HG03280 (cell line): ENCODE results near the gene MYLK.

ENCODE experiments used
- ATAC-seq: cut with Tn5 transposase; IDR thresholded peaks from one replicate; pipeline ENCODE4 v1.9.1; 2021; ENCODE audit warnings: mild to moderate bottlenecking, moderate library complexity; ENCODE audit not compliant: unreplicated experiment

Gene MYLK

GRCh38 chr3:123798550-123798949 is 85.6 kb downstream of the MYLK start:
- ATAC-seq = no peak

GRCh38 chr3:123795471-123796251 is 88.5 kb downstream of the MYLK start:
- ATAC-seq = no peak

DNA sequence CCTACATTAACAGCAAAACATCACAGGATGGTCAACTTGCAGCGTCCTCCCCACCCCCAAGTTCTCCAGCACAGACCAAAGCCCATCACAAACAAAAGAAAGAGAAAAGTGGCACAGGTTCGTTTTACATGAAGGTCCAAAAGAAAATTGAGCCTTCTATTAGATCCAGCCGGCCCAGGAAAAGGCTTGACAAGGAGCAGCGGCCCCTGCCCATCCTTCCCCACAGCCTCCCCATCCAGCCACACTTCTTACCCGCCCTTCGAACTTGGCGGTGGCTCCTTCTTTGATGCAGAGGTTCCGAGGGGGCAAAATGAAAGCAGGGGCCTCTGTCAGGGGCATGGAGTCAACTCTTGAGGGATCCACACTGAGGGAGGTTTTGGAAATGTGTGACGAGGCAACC is 90.7 kb downstream of the MYLK start:
- no peak for ATAC-seq

DNA sequence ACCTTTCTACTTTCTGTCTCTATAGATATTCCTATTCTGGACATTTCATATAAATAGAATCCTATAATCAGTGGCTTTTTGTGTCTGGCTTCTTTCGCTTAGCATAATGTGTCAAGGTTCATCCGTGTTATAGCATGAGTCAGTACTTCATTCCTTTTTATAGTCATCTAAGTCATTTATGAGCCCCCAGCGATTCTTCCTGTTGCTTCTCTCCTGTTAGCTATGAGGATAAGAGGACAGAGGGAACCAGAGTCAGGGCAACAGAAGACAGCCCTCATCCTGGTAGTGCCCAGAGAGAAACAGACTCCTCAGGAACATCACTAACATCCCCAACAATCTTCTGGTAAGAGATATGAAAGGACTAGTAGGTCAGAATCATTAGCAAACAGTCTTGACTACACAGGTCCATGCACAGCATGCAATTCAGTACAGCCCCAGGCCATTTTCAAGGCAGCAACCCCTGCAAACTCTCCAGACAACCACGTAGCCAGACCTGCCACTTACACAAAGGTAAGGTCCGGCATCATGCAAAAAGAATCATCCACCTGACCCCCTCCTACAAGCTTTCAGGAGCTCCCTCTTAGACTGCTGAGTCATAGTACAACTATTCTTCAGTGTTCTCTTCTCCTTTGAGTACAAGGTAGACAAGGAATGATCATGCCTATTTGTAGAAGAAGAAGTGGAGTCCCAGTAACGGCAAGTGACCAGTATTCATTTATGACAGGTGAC is 91.5 kb downstream of the MYLK start:
- ATAC-seq = no peak

- ATAC-seq = no peak
These were observed 92.2 kb downstream of the MYLK start for GRCh38 chr3:123791898-123792297.

DNA sequence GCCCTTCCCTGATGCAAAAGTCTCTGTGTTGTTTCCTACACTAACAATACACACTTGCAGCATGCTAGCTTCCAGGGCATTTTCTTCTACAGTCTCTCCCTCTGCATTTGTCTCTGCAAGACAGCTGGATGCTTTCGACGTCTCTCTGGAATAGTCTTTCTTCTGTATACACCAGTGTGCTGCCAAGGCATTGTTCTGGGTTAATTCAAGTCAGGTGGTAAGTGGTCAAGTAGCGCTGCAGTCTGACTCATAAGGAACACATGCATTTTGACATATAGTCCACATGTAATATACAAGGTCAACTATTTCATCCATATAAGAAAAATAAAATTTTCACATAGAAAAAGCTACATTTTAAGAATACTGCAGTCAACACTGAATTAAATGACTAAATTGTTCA is 92.7 kb downstream of the MYLK start:
- ATAC-seq = no peak

DNA sequence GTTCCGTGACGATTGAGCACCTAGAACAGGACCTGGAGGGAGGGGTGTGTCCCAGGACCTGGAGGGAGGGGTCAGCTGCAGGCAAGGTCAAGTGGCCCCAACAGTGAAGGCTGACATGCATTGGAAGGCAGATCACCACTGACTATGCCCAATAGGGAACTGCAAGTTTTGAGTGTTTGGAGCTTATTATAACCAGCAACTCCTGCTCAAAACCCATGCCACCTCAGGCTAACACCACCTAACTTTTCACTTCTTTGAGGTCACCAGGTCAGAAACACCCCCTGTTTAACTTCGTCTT is 93.1 kb downstream of the MYLK start:
- ATAC-seq = no peak

GRCh38 chr3:123790254-123791072 is 93.7 kb downstream of the MYLK start:
- no peak for ATAC-seq

DNA sequence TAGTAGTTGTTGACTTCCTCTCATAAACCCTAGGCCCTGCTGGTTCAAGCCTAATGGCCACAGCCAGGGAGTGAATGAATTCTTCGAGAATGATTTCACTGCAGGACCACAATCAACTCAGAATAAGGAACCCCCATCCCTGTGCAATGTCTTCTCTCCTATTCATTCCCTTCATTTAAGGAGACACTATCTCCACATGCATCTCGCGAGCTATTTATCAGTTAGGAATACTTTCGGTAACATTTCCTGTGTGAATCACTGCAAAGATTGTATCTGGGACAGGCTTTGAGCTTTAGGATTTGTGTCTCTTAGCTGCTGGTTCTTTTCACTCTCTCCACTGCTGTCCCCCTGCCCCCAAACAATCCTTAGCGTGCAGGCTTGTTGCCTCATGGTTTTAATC is 94.4 kb downstream of the MYLK start:
- no peak for ATAC-seq

DNA sequence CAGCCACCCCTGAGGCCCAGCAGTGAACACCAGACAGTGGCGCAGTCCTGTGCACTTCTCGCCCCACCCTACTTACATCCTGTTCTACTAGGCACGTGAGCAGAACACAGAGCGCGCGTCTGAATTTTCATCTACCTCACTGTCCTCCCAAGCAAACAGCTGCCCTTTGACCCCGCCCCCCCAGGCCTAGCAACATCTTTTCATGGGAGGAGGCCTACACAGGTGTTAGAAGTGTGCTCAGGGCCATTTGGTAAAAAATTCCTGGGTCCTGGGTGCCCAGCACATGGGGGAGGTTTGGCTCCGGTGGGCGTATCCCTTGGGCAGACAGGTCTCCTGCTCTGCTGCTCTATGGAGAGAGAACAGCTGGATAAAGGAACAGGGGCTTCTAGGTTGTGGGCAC is 95.0 kb downstream of the MYLK start:
- ATAC-seq = no peak

DNA sequence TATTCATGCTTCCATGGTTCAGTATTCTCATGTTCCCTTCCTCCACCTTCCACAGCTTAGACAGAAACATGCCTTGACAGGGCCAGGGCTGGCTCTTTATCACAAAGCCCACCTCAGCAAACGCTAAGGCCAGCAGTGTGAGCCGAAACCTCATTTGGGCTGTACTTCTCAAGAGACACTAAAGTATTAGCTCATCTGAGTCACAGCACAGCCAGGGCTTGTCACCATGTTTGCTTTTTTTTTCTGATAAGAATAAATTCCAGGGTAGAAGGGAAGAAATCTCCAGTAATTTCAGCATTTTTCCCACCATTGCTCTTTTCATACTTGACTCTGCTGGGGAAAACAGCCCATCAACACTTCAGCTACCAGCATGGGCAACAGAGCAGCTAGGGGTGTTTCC is 95.4 kb downstream of the MYLK start:
- ATAC-seq = no peak

GRCh38 chr3:123787133-123787532 is 97.0 kb downstream of the MYLK start:
- no peak for ATAC-seq

GRCh38 chr3:123785602-123786001 is 98.5 kb downstream of the MYLK start:
- no peak for ATAC-seq

- ATAC-seq = no peak
These were observed 100.3 kb downstream of the MYLK start for GRCh38 chr3:123783811-123784210.

DNA sequence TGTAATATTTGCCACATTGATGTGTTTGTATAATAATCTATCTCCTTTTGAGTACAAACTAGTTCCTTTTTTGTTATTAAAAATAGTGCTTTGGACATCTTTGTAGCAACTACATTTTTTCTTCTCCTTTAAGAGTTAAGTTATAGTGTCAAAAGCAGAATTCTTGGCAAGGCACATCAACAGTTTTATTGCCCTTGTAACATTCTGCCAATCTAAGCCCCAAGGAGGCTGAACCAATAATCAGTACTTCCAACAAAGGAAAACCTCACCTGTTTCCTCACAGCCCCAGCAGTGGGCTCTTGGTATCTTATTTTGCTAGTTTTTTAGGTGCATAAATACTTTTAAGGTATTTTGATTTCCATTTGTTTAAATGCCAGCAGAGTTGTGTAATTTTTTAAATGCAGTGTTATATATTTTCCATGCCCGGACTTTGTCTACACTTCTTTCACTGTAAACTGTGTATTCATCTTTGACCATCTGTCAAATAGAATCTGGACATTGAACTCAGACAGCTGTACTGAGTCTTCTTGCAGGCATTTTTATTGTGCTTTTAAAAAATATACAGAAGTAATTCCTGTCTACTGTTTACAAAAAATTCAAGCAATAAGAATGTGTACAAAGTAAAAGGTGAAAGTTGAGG is 101.0 kb downstream of the MYLK start:
- no peak for ATAC-seq

GRCh38 chr3:123782488-123782887 is 101.6 kb downstream of the MYLK start:
- ATAC-seq = no peak

GRCh38 chr3:123781571-123782275 is 102.4 kb downstream of the MYLK start:
- no peak for ATAC-seq

DNA sequence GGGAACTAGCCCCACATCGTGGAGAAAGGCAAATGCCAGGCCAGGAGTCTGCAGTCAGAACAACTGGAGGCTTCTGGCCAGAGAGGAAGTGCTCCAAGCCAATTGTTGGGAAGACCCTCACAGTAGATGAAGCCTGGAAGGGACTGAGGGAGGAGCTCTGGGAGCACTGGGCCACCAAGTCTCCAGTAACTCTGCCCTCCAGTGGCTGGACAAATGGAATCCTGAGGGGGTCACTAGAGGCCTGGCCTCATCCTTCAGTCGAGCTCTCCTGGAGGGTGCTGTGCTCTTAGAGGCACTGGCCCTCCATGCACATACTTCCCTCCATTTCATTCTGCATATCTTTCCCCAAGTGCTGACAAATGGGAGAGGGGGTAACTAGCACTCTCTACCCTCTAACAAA is 103.0 kb downstream of the MYLK start:
- ATAC-seq = no peak

DNA sequence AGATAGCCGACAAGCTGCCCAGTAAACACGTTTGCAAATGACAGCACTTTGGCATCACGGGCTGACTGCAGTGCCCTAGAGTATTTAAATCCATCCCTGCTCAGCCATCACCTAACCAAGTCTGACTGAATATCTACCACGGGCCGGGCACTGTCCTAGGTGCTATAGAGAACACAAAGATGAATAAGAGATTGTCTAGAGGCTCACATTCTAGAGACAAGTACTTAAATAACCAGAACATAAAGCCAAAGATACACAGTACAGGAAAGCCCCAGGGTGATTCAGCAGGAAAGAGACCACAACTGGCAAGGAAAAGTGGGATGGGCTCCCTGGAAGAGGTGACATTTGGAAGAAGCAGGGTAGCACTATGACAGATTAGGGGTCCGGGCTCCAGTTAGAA is 103.5 kb downstream of the MYLK start:
- no peak for ATAC-seq

- no peak for ATAC-seq
These were observed 104.4 kb downstream of the MYLK start for GRCh38 chr3:123779655-123780231.
